Mesendoderm (in vitro differentiated cells): ENCODE results near the gene S100A8. TPM values are rescaled to one million over a fixed set of nuclear protein-coding genes. Genes with fewer than 3 reads are reported as not detected.

ENCODE experiments used
- DNase-seq: peaks from one replicate; pipeline ENCODE4 v3.0.0; 2013
- H2AK5ac ChIP-seq: 2 replicates; pipeline ENCODE4 v1.6.1; 2013; ENCODE audit warnings: low read length, inconsistent platforms
- H2BK120ac ChIP-seq: 2 replicates; pipeline ENCODE4 v1.6.1; 2013; ENCODE audit warnings: low read depth, mild to moderate bottlenecking, low read length, moderate library complexity, mixed read lengths
- H2BK15ac ChIP-seq: replicated peaks from 2 replicates; pipeline ENCODE4 v1.6.1; 2013; ENCODE audit warnings: low read depth, mild to moderate bottlenecking, moderate library complexity
- H2BK5ac ChIP-seq: 2 replicates; pipeline ENCODE4 v1.6.1; 2013; ENCODE audit warnings: low read length, inconsistent platforms
- H3K18ac ChIP-seq: 2 replicates; pipeline ENCODE4 v1.6.1; 2013; ENCODE audit warnings: mild to moderate bottlenecking, low read length, mixed read lengths
- H3K23ac ChIP-seq: one replicate; pipeline ENCODE4 v1.6.1; 2013; ENCODE audit warnings: low read length
- H3K27ac ChIP-seq: 2 replicates; pipeline ENCODE4 v1.5.1; 2013; ENCODE audit warnings: low read depth, mild to moderate bottlenecking, inconsistent platforms, low read length, moderate library complexity
- H3K27me3 ChIP-seq: 2 replicates; pipeline ENCODE4 v1.6.1; 2013; ENCODE audit warnings: low read length, control low read depth, mild to moderate bottlenecking, inconsistent platforms; ENCODE audit not compliant: insufficient read depth, poor library complexity
- H3K36me3 ChIP-seq: 2 replicates; pipeline ENCODE4 v1.6.1; 2013; ENCODE audit warnings: low read length, inconsistent platforms; ENCODE audit not compliant: control insufficient read depth, insufficient read depth
- H3K4ac ChIP-seq: one replicate; pipeline ENCODE4 v1.6.1; 2013; ENCODE audit warnings: low read depth, mild to moderate bottlenecking, low read length, moderate library complexity
- H3K4me1 ChIP-seq: 2 replicates; pipeline ENCODE4 v1.6.1; 2013; ENCODE audit warnings: low read depth, low read length, inconsistent platforms; ENCODE audit not compliant: control insufficient read depth
- H3K4me2 ChIP-seq: 2 replicates; pipeline ENCODE4 v1.6.1; 2013; ENCODE audit warnings: low read length
- H3K4me3 ChIP-seq: 2 replicates; pipeline ENCODE4 v1.5.1; 2013; ENCODE audit warnings: mild to moderate bottlenecking, low read length
- H3K56ac ChIP-seq: one replicate; pipeline ENCODE4 v1.6.1; 2013; ENCODE audit warnings: low read length
- H3K79me1 ChIP-seq: 2 replicates; pipeline ENCODE4 v1.6.1; 2013; ENCODE audit warnings: low read length, inconsistent platforms
- H3K79me2 ChIP-seq: 2 replicates; pipeline ENCODE4 v1.6.1; 2013; ENCODE audit warnings: mild to moderate bottlenecking, low read length; ENCODE audit not compliant: control insufficient read depth, insufficient read depth
- H3K9ac ChIP-seq: 2 replicates; pipeline ENCODE4 v1.6.1; 2013; ENCODE audit warnings: low read length, inconsistent platforms
- H4K5ac ChIP-seq: one replicate; pipeline ENCODE4 v1.6.1; 2013; ENCODE audit warnings: low read length
- H4K8ac ChIP-seq: one replicate; pipeline ENCODE4 v1.6.1; 2013; ENCODE audit warnings: low read depth, mild to moderate bottlenecking, control low read depth, low read length, moderate library complexity
- WGBS: extraction: QIAGEN DNeasy Blood & Tissue Kit; methylation state at CpG from one replicate; pipeline ENCODE4 v1.1.7; 2013; ENCODE audit warnings: low lambda C conversion rate, missing lambda C conversion rate; ENCODE audit not compliant: insufficient coverage; ENCODE audit errors: extremely low coverage; 5-methylcytosine and 5-hydroxymethylcytosine counted together
- small RNA-seq: library from polyadenylated mRNA; stranded (forward); fragments of <200 nt; extraction: miRNeasy Mini kit (QIAGEN cat#:217004); gene quantifications from one replicate; pipeline ENCODE3, GENCODE V24; 2013; ENCODE audit not compliant: insufficient read depth

S100A8 gene

GRCh38 chr1:153340356-153340755 lies 50.5 kb downstream of the S100A8 start:
- no peak overlapping the region for H3K23ac ChIP-seq
- peaks cover 9% of the 10 kb centered on the region for H3K4me1 ChIP-seq
- H3K4me3 ChIP-seq = no peak overlapping the region
- no peak overlapping the region for H3K56ac ChIP-seq
- DNase-seq = no peak
- H2BK15ac ChIP-seq = no peak overlapping the region
- no peaks in the 10 kb centered on the region for H3K27me3 ChIP-seq
- no peak overlapping the region for H3K9ac ChIP-seq
- H3K79me1 ChIP-seq = no peaks in the 10 kb centered on the region
- H3K4me2 ChIP-seq = no peak overlapping the region
- no CpG with 5 or more reads among the region's 10 CpGs for WGBS
- no peak overlapping the region for H2AK5ac ChIP-seq
- no peaks in the 10 kb centered on the region for H3K36me3 ChIP-seq
- H2BK120ac ChIP-seq = no peak overlapping the region
- H3K18ac ChIP-seq = no peak overlapping the region
- no peak overlapping the region for H3K27ac ChIP-seq
- no peak overlapping the region for H2BK5ac ChIP-seq
- H3K4ac ChIP-seq = no peak overlapping the region
- H4K8ac ChIP-seq = no peak overlapping the region
- no peak overlapping the region for H4K5ac ChIP-seq
- H3K79me2 ChIP-seq = no peaks in the 10 kb centered on the region

Small RNA genes lying within 50 kb of the gene (small RNA-seq; reads per million reads assigned to genes)
- not detected for gene S100A15A
